Colonic mucosa (tissue), 4 donors: Measurements from ENCODE around the gene FRAT2. TPM values are rescaled to one million over a fixed set of nuclear protein-coding genes. Genes with fewer than 3 reads are reported as not detected.

Experiments used
- DNase-seq: peaks from one replicate; pipeline ENCODE4 v3.0.0-alpha.2; 2020
- H3K27ac ChIP-seq: fragments of 200-600 bp; one replicate; pipeline ENCODE4 v1.8.0; 2021
- H3K27me3 ChIP-seq: fragments of 200-600 bp; one replicate; pipeline ENCODE4 v1.8.0; 2021
- H3K36me3 ChIP-seq: fragments of 200-600 bp; one replicate; pipeline ENCODE4 v1.8.0; 2021
- H3K4me1 ChIP-seq: fragments of 200-600 bp; one replicate; pipeline ENCODE4 v1.8.0; 2021; ENCODE audit warnings: mild to moderate bottlenecking
- H3K4me3 ChIP-seq: fragments of 200-600 bp; one replicate; pipeline ENCODE4 v1.8.0; 2021
- H3K9ac ChIP-seq, 2 donors: one replicate each; pipeline ENCODE4 v1.7.0; 2013; ENCODE audit warnings: control low read depth in 2 of 2, low read depth in 2 of 2, low read length in 2 of 2
- H3K9me3 ChIP-seq: fragments of 200-600 bp; one replicate; pipeline ENCODE4 v1.8.0; 2021
- CTCF ChIP-seq: fragments of 200-600 bp; IDR thresholded peaks from one replicate; pipeline ENCODE4 v1.8.0; 2022; ENCODE audit warnings: antibody characterized with exemption, mild to moderate bottlenecking
- intact Hi-C: fragments of 100-400 bp; cut with DNase I; formaldehyde crosslinking; loops from one replicate; pipeline ENCODE4 v1.14.1; 2022
- total RNA-seq, 2 donors: library from RNA; stranded (reverse); fragmentation: NEBNext Ultra II Directional in 1 of 2; extraction: Animal tissue kit (Norgen Biotek cat#: 25700) in 1 of 2; gene quantifications; one replicate each; pipeline ENCODE4 v1.2.1, GENCODE V29; 2021
- donor health status: healthy.
- donor health status: DM: no; HTN: no; CAD: no.
- donor health status: DM: no; HTN: no; CAD: no.

Gene FRAT2
- total RNA-seq, 2 donors from 2014 or later = 34.3 to 53.1 TPM

GRCh38 chr10:97361537-97361901 lies 27.0 kb upstream of the FRAT2 start:
- Histone ChIP-seq H3K36me3 (peaks cover 6% of the 10 kb centered on the region), H3K4me3 (no peak overlapping the region), H3K9me3 (no peaks in the 10 kb centered on the region), H3K4me1 (no peaks in the 10 kb centered on the region), H3K9ac (no peak overlapping the region), H3K27me3 (no peaks in the 10 kb centered on the region), H3K27ac (no peak overlapping the region)
- intact Hi-C loops = no loop called here
- no peak for DNase-seq
- TF ChIP-seq CTCF = no peak

GRCh38 chr10:97360705-97361536 lies 26.4 kb upstream of the FRAT2 start:
- H3K27me3 ChIP-seq = no peaks in the 10 kb centered on the region
- H3K9ac ChIP-seq = no peak overlapping the region
- intact Hi-C loops = no loop called here
- H3K4me1 ChIP-seq = no peaks in the 10 kb centered on the region
- no peaks in the 10 kb centered on the region for H3K9me3 ChIP-seq
- no peak for DNase-seq
- H3K4me3 ChIP-seq = no peak overlapping the region
- H3K27ac ChIP-seq = no peak overlapping the region
- H3K36me3 ChIP-seq = peaks cover under 1% of the 10 kb centered on the region
- TF ChIP-seq CTCF = no peak

- H3K9me3 ChIP-seq = no peaks in the 10 kb centered on the region
- no peak overlapping the region for H3K4me3 ChIP-seq
- no peak for TF ChIP-seq CTCF
- no peak overlapping the region for H3K9ac ChIP-seq
- H3K4me1 ChIP-seq = no peaks in the 10 kb centered on the region
- no peaks in the 10 kb centered on the region for H3K27me3 ChIP-seq
- intact Hi-C loops = no loop called here
- no peak for DNase-seq
- H3K27ac ChIP-seq = no peak overlapping the region
- H3K36me3 ChIP-seq = no peaks in the 10 kb centered on the region
Measured at GRCh38 chr10:97358781-97359180, 24.3 kb upstream of the FRAT2 start.

GRCh38 chr10:97358349-97358748 lies 23.8 kb upstream of the FRAT2 start:
- Histone ChIP-seq H3K27me3 (no peaks in the 10 kb centered on the region), H3K36me3 (no peaks in the 10 kb centered on the region), H3K27ac (no peak overlapping the region), H3K9ac (no peak overlapping the region), H3K4me3 (no peak overlapping the region), H3K4me1 (no peaks in the 10 kb centered on the region), H3K9me3 (no peaks in the 10 kb centered on the region)
- intact Hi-C loops = no loop called here
- no peak for DNase-seq
- TF ChIP-seq CTCF = no peak

- Histone ChIP-seq H3K9me3 (no peaks in the 10 kb centered on the region), H3K27me3 (no peaks in the 10 kb centered on the region), H3K9ac (no peak overlapping the region), H3K4me3 (no peak overlapping the region), H3K4me1 (no peaks in the 10 kb centered on the region), H3K27ac (no peak overlapping the region), H3K36me3 (no peaks in the 10 kb centered on the region)
- DNase-seq = no peak
- TF ChIP-seq CTCF = no peak
- intact Hi-C loops = no loop called here
Measured at GRCh38 chr10:97356918-97357317, 22.4 kb upstream of the FRAT2 start.
